ENCODE measurements around the gene GPC3.

GRCh38 chrX:133849676-133850075 lies 135.7 kb downstream of the GPC3 start:
- TF ChIP-seq, protein P1, sequence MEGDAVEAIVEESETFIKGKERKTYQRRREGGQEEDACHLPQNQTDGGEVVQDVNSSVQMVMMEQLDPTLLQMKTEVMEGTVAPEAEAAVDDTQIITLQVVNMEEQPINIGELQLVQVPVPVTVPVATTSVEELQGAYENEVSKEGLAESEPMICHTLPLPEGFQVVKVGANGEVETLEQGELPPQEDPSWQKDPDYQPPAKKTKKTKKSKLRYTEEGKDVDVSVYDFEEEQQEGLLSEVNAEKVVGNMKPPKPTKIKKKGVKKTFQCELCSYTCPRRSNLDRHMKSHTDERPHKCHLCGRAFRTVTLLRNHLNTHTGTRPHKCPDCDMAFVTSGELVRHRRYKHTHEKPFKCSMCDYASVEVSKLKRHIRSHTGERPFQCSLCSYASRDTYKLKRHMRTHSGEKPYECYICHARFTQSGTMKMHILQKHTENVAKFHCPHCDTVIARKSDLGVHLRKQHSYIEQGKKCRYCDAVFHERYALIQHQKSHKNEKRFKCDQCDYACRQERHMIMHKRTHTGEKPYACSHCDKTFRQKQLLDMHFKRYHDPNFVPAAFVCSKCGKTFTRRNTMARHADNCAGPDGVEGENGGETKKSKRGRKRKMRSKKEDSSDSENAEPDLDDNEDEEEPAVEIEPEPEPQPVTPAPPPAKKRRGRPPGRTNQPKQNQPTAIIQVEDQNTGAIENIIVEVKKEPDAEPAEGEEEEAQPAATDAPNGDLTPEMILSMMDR (IDR thresholded peaks at IDR 0.05), result no peak
- no peak for TF ChIP-seq POLR2A (IDR thresholded peaks at IDR 0.05)
- TF ChIP-seq POLR2AphosphoS5 (IDR thresholded peaks at IDR 0.05), result no peak
